ENCODE measurements around the gene KRTAP9-9. TPM values are rescaled to one million over a fixed set of nuclear protein-coding genes. Genes with fewer than 3 reads are reported as not detected.
A peak's percentile ranks its signal among the peaks of the same experiment; 100 is the strongest.
"Not testable (repeated sequence)": the region's sequence is repeated elsewhere in the genome, so short reads cannot be mapped to it uniquely, and the experiment has no call there.

The KRTAP9-9 gene
- polyA plus RNA-seq, 1 donor from 2014 or later, result not detected

DNA sequence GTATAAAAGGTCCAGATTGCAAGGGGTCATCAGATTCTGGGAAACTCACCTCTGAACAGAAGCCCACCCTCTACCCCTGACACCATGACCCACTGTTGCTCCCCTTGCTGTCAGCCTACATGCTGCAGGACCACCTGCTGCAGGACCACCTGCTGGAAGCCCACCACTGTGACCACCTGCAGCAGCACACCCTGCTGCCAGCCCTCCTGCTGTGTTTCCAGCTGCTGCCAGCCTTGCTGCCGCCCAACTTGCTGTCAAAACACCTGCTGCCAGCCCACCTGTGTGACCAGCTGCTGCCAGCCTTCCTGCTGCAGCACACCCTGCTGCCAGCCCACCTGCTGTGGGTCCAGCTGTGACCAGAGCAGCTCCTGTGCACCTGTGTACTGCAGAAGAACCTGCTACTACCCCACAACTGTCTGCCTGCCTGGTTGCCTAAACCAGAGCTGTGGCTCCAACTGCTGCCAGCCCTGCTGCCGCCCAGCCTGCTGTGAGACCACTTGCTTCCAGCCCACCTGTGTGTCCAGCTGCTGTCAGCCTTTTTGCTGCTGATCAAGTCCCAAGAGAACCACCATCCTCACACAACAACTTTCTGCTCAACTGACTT, 5.4 kb upstream of the KRTAP9-9 start, which contains the start of gene KRTAP9-4:
Gene KRTAP9-4 (plus strand): TSS at position 51 of the 604 bp plus-strand sequence. CDS start 34 bp downstream, at position 85.
- not testable (repeated sequence) for H3K4me1 Mint-ChIP-seq, H3K27me3 Mint-ChIP-seq, H3K9me3 Mint-ChIP-seq, H3K4me3 Mint-ChIP-seq, H3K36me3 Mint-ChIP-seq
- H3K27ac Mint-ChIP-seq, result peak within 1 kb of the TSS in 1 of 3 donors; percentile 10

- peaks cover 14% of the 10 kb centered on the region for H3K27me3 Mint-ChIP-seq
Observed at GRCh38 chr17:41251261-41251660, 3.9 kb upstream of the KRTAP9-9 start.

GRCh38 chr17:41254861-41255260, 323 bp upstream of the KRTAP9-9 start:
- peaks cover 19% of the 10 kb centered on the region for H3K27me3 Mint-ChIP-seq
- no peak overlapping the region for H3K27ac Mint-ChIP-seq
- no peaks in the 10 kb centered on the region for H3K9me3 Mint-ChIP-seq

More at GRCh38 chr17:41251261-41251660, 3.9 kb upstream of the KRTAP9-9 start:
- no peak overlapping the region for H3K4me3 Mint-ChIP-seq
- H3K4me1 Mint-ChIP-seq, result peaks cover 0 to 11% (median 0%) of the 10 kb centered on the region in 3 donors
- no peak overlapping the region for H3K27ac Mint-ChIP-seq
- no peaks in the 10 kb centered on the region for H3K9me3 Mint-ChIP-seq
- peaks cover 2% of the 10 kb centered on the region for H3K36me3 Mint-ChIP-seq

DNA sequence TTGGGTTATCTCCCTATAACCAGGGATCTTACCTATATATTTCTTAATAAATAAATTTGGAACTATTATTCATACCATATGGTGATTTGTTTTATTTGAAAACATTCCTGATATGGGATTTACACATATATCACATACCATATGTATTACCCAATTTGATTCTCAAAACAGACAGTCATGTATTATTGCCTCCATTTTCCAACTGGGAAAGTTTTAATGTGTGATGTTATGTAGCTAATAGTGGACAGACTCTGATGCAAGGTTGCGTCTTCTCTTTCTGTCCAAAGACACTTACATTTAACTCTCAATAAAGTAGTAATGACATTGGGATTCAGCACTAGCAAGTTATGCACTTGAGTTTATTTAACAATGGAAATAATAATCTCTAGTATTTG, 1.1 kb downstream of the KRTAP9-9 start:
- Mint-ChIP-seq H3K4me1 (peaks cover 0 to 11% (median 0%) of the 10 kb centered on the region in 3 donors), H3K27me3 (peaks cover 17% of the 10 kb centered on the region), H3K4me3 (no peak overlapping the region), H3K36me3 (no peaks in the 10 kb centered on the region), H3K27ac (no peak overlapping the region), H3K9me3 (peaks cover 0 to 1% (median 0%) of the 10 kb centered on the region in 3 donors)

More at GRCh38 chr17:41254861-41255260, 323 bp upstream of the KRTAP9-9 start:
- peaks cover 0 to 11% (median 0%) of the 10 kb centered on the region in 3 donors for H3K4me1 Mint-ChIP-seq
- no peaks in the 10 kb centered on the region for H3K36me3 Mint-ChIP-seq
- no peak overlapping the region for H3K4me3 Mint-ChIP-seq

DNA sequence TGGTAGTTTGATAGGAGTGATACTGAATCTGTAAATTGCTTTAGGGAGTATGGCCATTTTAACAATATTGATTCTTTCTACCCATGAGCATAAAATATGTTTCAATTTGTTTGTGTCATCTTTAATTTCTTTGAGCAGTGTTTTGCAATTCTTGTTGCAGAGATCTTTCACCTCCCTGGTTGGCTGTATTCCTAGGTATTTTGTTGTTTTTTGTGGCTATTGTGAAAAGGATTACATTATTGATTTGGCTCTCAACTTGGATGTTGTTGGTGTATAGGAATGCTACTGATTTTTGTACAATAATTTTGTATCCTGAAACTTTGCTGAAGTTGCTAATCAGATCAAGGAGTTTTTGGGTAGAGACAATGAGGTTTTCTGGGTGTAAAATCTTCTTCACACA, 3.2 kb downstream of the KRTAP9-9 start:
- no peak overlapping the region for H3K4me3 Mint-ChIP-seq
- peaks cover 0 to 6% (median 0%) of the 10 kb centered on the region in 3 donors for H3K4me1 Mint-ChIP-seq
- H3K27me3 Mint-ChIP-seq, result peaks cover 13% of the 10 kb centered on the region
- H3K27ac Mint-ChIP-seq, result no peak overlapping the region
- no peaks in the 10 kb centered on the region for H3K36me3 Mint-ChIP-seq
- peaks cover 0 to 1% (median 0%) of the 10 kb centered on the region in 3 donors for H3K9me3 Mint-ChIP-seq

GRCh38 chr17:41263212-41263611, 8.0 kb downstream of the KRTAP9-9 start:
- Mint-ChIP-seq H3K4me3 (no peak overlapping the region), H3K36me3 (no peaks in the 10 kb centered on the region), H3K27ac (no peak overlapping the region), H3K27me3 (peaks cover 15% of the 10 kb centered on the region), H3K9me3 (peaks cover 0 to 1% (median 0%) of the 10 kb centered on the region in 3 donors), H3K4me1 (no peaks in the 10 kb centered on the region)

GRCh38 chr17:41264599-41264998, 9.4 kb downstream of the KRTAP9-9 start:
- no peak overlapping the region for H3K4me3 Mint-ChIP-seq
- H3K27ac Mint-ChIP-seq, result no peak overlapping the region
- no peaks in the 10 kb centered on the region for H3K4me1 Mint-ChIP-seq
- H3K27me3 Mint-ChIP-seq, result peaks cover 15% of the 10 kb centered on the region
- peaks cover 0 to 1% (median 0%) of the 10 kb centered on the region in 3 donors for H3K9me3 Mint-ChIP-seq
- no peaks in the 10 kb centered on the region for H3K36me3 Mint-ChIP-seq

GRCh38 chr17:41265078-41265477, 9.9 kb downstream of the KRTAP9-9 start, which contains the start of gene KRTAP9-6:
KRTAP9-6 (plus strand) TSS chr17:41265378; CDS start chr17:41265378, 0 bp downstream.
- Mint-ChIP-seq H3K27ac (no peak within 1 kb of the TSS), H3K36me3 (no peaks in the 10 kb centered on the region), H3K27me3 (peaks cover 15% of the 10 kb centered on the region), H3K4me1 (no peaks in the 10 kb centered on the region), H3K4me3 (no peak within 1 kb of the TSS), H3K9me3 (peaks cover 0 to 1% (median 0%) of the 10 kb centered on the region in 3 donors)

GRCh38 chr17:41267711-41268110, 12.5 kb downstream of the KRTAP9-9 start:
- no peak overlapping the region for H3K4me3 Mint-ChIP-seq
- no peak overlapping the region for H3K27ac Mint-ChIP-seq
- no peaks in the 10 kb centered on the region for H3K9me3 Mint-ChIP-seq
- no peaks in the 10 kb centered on the region for H3K36me3 Mint-ChIP-seq
- H3K4me1 Mint-ChIP-seq, result no peaks in the 10 kb centered on the region
- peaks cover 19% of the 10 kb centered on the region for H3K27me3 Mint-ChIP-seq

DNA sequence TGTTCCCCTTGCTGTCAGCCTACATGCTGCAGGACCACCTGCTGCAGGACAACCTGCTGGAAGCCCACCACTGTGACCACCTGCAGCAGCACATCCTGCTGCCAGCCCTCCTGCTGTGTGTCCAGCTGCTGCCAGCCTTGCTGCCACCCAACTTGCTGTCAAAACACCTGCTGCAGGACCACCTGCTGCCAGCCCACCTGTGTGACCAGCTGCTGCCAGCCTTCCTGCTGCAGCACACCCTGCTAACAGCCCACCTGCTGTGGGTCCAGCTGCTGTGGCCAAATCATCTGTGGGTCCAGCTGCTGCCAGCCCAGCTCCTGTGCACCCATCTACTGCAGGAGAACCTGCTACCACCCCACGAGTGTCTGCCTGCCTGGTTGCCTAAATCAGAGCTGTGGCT, 16.1 kb downstream of the KRTAP9-9 start:
- H3K27ac Mint-ChIP-seq, H3K36me3 Mint-ChIP-seq, H3K9me3 Mint-ChIP-seq, H3K4me1 Mint-ChIP-seq, H3K4me3 Mint-ChIP-seq: not testable (repeated sequence)
- H3K27me3 Mint-ChIP-seq, result peaks cover 12% of the 10 kb centered on the region

- Mint-ChIP-seq H3K4me3 (no peak overlapping the region), H3K36me3 (no peaks in the 10 kb centered on the region), H3K27me3 (peaks cover 11% of the 10 kb centered on the region), H3K9me3 (no peaks in the 10 kb centered on the region), H3K4me1 (peaks cover 0 to 2% (median 2%) of the 10 kb centered on the region in 3 donors), H3K27ac (peak overlapping the region in 1 of 3 donors; percentile 63)
Observed at GRCh38 chr17:41271858-41272257, 16.7 kb downstream of the KRTAP9-9 start.

GRCh38 chr17:41275648-41276190, 20.5 kb downstream of the KRTAP9-9 start, which contains the start of gene KRTAP9-7:
KRTAP9-7 (plus strand) TSS chr17:41275698; CDS start chr17:41275698, 0 bp downstream.
- not testable (repeated sequence) for H3K9me3 Mint-ChIP-seq, H3K27ac Mint-ChIP-seq, H3K36me3 Mint-ChIP-seq, H3K4me3 Mint-ChIP-seq, H3K4me1 Mint-ChIP-seq
- peaks cover 11% of the 10 kb centered on the region for H3K27me3 Mint-ChIP-seq

DNA sequence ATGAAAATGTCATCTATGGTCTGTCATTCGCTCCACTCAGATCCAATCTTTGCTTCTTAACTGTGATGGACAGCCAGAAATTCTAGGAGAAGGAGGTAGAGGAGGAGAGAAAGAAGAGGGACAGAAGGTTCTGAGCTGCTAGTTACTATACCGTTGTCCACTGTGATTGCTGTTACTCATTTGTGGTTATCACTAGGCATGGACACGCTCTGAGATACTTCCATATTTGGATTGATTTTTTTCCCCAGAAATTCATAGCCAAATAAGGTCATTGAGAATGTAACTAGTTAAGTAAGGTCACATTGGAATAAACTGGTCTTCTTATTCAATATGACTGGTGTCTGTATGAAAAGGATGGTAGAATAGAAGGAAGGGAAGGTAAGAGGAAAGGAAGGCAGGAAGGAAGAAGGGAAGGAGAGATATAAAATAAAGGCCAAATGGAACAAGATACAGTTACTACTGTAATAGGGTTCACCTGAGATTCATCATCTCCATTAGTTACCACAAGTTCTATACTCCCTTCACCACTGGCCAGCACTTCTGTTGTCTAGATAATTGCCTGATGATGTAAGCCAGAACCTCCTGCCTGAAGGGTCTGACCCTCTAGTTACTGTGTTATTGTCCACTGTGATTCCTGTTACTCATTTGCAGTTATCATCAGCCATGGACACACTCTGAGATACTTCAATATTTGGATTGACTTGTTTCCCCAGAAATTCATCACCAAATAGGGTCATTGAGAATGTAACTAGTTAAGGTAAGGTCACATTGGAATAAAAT, 23.2 kb downstream of the KRTAP9-9 start:
- Mint-ChIP-seq H3K27ac (no peak overlapping the region), H3K4me1 (peaks cover 0 to 3% (median 2%) of the 10 kb centered on the region in 3 donors), H3K27me3 (peaks cover 7% of the 10 kb centered on the region), H3K9me3 (peaks cover 2 to 3% (median 2%) of the 10 kb centered on the region in 3 donors), H3K4me3 (no peak overlapping the region), H3K36me3 (peaks cover 2% of the 10 kb centered on the region)

GRCh38 chr17:41284043-41284442, 28.9 kb downstream of the KRTAP9-9 start:
- no peak overlapping the region for H3K27ac Mint-ChIP-seq
- peaks cover 0 to 6% (median 0%) of the 10 kb centered on the region in 3 donors for H3K4me1 Mint-ChIP-seq
- H3K4me3 Mint-ChIP-seq, result no peak overlapping the region
- peaks cover 7% of the 10 kb centered on the region for H3K27me3 Mint-ChIP-seq
- peaks cover 2% of the 10 kb centered on the region for H3K36me3 Mint-ChIP-seq
- peaks cover 2 to 4% (median 3%) of the 10 kb centered on the region in 3 donors for H3K9me3 Mint-ChIP-seq

DNA sequence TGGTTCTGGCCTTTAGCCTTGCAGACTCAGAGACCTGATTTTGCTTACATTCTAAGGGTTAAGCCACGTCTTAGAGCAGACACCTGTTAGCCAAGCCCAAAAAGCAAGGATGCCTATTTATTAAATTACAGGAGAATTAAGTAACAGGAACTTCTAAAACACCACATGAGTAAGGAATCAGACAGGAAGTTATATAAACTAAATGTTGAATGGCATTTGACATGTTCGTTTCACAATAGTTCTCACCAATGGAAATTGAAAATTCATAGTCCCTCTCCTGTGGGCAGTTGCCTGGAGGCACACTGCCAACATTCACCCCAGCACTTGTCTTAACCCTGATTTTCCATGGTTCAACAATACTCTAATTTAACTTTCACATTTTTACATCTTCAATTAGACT, 29.4 kb downstream of the KRTAP9-9 start:
- Mint-ChIP-seq H3K4me1 (peaks cover 0 to 6% (median 0%) of the 10 kb centered on the region in 3 donors), H3K4me3 (no peak overlapping the region), H3K9me3 (peaks cover 2 to 4% (median 3%) of the 10 kb centered on the region in 3 donors), H3K27ac (no peak overlapping the region), H3K27me3 (peaks cover 9% of the 10 kb centered on the region), H3K36me3 (peaks cover 2% of the 10 kb centered on the region)
